HG03378 (cell line): ENCODE results near the gene FLOT1.

Experiments used
- ATAC-seq: cut with Tn5 transposase; IDR thresholded peaks from one replicate; pipeline ENCODE4 v1.9.1; 2021; ENCODE audit warnings: mild to moderate bottlenecking, moderate library complexity; ENCODE audit not compliant: unreplicated experiment

Gene FLOT1

GRCh38 chr6:30742316-30743098, at the start of gene FLOT1:
FLOT1 (minus strand) TSS chr6:30742687; CDS start chr6:30742189, 498 bp downstream.
- ATAC-seq: peak; percentile 53

- no peak for ATAC-seq
These were observed 48.4 kb upstream of the FLOT1 start for GRCh38 chr6:30790724-30791383.

GRCh38 chr6:30789606-30790005, 47.1 kb upstream of the FLOT1 start:
- no peak for ATAC-seq

- ATAC-seq: no peak
These were observed 45.5 kb upstream of the FLOT1 start for GRCh38 chr6:30787954-30788353.

GRCh38 chr6:30782425-30783014, 40.0 kb upstream of the FLOT1 start:
- ATAC-seq: no peak

- ATAC-seq: no peak
These were observed 39.4 kb upstream of the FLOT1 start for GRCh38 chr6:30781743-30782424.

GRCh38 chr6:30781395-30781742, 38.9 kb upstream of the FLOT1 start:
- no peak for ATAC-seq

- no peak for ATAC-seq
These were observed 38.1 kb upstream of the FLOT1 start for GRCh38 chr6:30780642-30780920.

- ATAC-seq: no peak
These were observed 37.6 kb upstream of the FLOT1 start for GRCh38 chr6:30779850-30780641.

- no peak for ATAC-seq
These were observed 35.6 kb upstream of the FLOT1 start for GRCh38 chr6:30778001-30778635.

GRCh38 chr6:30777155-30777485, 34.6 kb upstream of the FLOT1 start:
- no peak for ATAC-seq

- no peak for ATAC-seq
These were observed 34.1 kb upstream of the FLOT1 start for GRCh38 chr6:30776390-30777154.

GRCh38 chr6:30775104-30775503, 32.6 kb upstream of the FLOT1 start:
- ATAC-seq: no peak

GRCh38 chr6:30774701-30775100, 32.2 kb upstream of the FLOT1 start:
- no peak for ATAC-seq

GRCh38 chr6:30770592-30770991, 28.1 kb upstream of the FLOT1 start:
- ATAC-seq: no peak

- ATAC-seq: no peak
These were observed 27.5 kb upstream of the FLOT1 start for GRCh38 chr6:30769853-30770524.

- ATAC-seq: no peak
These were observed 26.8 kb upstream of the FLOT1 start for GRCh38 chr6:30769088-30769852.

- no peak for ATAC-seq
These were observed 26.2 kb upstream of the FLOT1 start for GRCh38 chr6:30768634-30769087.

GRCh38 chr6:30767944-30768301, 25.4 kb upstream of the FLOT1 start:
- ATAC-seq: no peak
